GM18907 (cell line): ENCODE data around the gene MAML2.

ENCODE experiments used
- ATAC-seq: cut with Tn5 transposase; IDR thresholded peaks from one replicate; pipeline ENCODE4 v1.9.1; 2021; ENCODE audit warnings: mild to moderate bottlenecking, moderate library complexity; ENCODE audit not compliant: unreplicated experiment

The MAML2 gene

GRCh38 chr11:96215826-96216225 lies 127.2 kb downstream of the MAML2 start:
- ATAC-seq: no peak

GRCh38 chr11:96215110-96215782 lies 127.7 kb downstream of the MAML2 start:
- peak; percentile 83 for ATAC-seq

DNA sequence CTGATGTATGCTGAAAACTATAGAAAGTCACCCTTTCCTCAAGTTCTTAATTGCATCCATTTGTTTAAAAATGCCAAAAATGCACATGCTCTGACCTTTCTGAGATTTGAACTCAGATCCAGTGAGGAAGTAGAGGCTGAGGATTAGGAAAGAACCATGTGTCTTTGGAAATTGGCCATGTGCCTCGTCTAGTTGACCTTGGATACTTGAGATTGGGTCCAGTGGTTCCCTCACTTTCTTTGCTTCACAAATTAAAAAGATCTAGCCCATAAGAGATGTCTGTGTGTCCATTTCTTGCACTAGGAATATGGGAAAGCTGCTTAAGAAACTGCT lies 128.3 kb downstream of the MAML2 start:
- no peak for ATAC-seq

DNA sequence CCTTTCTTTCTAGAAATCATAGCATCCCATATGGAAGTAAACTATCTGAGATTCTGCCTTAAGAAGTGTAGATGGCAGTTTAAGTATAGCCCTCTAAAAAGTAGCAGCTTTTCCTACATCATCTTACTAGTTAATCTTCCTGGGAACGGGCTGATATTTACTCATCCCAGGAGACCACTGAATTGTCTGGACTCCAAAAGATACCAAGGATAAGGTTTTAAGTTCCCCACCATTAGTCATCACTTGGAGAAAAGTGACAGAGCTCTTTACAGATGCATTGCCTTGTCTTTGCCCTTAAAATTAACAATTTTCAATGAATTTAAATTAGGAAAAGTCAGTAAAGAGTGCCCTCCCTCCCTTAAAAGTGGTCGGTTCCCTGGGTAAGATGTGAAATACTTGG lies 129.5 kb downstream of the MAML2 start:
- ATAC-seq: no peak

- ATAC-seq: no peak
Observed at GRCh38 chr11:96211436-96211835, 131.6 kb downstream of the MAML2 start.

GRCh38 chr11:96207459-96208449 lies 135.2 kb downstream of the MAML2 start:
- peak; percentile 64 for ATAC-seq

DNA sequence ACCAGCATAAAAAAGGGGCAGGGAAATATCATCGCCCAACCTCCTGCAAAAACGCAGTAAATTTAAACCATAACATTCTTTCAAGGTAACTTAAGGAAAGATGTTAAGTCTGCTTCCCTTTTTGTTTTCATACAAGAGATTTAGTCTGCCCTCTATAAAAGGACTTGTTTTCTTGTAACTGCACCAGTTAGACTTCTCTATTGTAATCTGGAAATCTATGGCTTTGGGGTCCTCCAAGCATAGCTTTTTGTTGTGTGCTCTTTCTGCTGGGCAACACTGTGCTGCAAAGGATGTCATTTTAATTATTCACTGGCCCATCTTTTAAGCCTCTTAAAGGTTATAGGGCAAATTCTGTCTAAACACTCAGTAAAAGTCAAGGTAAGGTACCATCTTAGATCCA lies 136.0 kb downstream of the MAML2 start:
- ATAC-seq: no peak

DNA sequence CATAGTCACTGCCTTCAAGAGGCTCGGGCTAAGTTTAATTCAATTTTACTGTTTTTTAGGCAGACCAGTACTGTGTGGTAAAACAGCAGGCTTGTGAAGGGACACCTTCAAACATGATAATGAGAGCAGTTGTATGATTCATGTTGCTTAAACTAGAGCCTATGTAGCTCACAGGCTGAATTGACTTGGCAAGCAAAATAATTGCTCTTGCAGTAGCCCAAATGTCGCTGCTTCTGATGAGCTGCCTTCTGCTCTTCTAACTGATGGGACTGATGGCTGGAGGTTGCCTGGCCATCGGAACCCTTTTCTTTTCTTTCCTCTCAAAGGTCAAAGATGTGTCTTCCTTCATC lies 137.6 kb downstream of the MAML2 start:
- ATAC-seq: no peak

- no peak for ATAC-seq
Observed at GRCh38 chr11:96204721-96205459, 138.1 kb downstream of the MAML2 start.

GRCh38 chr11:96204366-96204659 lies 138.7 kb downstream of the MAML2 start:
- ATAC-seq: no peak

- ATAC-seq: no peak
Observed at GRCh38 chr11:96203567-96204365, 139.2 kb downstream of the MAML2 start.

- ATAC-seq: no peak
Observed at GRCh38 chr11:96200243-96200642, 142.8 kb downstream of the MAML2 start.

DNA sequence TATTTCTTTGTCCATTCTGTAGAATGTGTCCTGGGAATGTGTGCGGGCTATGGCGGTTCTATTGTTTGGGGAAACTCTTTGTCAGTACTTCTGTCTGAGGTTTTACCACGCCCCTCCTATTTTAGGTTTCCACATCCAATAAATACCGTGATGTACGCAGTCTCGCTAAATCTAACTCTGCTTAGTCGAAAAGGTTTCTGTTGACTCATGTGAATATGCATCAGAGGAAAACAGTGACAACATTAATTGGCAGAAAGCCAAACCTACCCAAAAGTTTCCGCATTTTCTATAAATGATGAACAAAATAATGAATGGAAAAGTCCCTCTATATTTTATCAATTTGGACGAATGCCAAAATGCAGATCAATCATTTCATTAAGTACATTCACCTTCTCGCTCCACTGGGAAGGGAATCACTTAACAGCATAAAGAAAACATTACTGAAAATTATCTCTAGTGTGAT lies 143.4 kb downstream of the MAML2 start:
- ATAC-seq: no peak

DNA sequence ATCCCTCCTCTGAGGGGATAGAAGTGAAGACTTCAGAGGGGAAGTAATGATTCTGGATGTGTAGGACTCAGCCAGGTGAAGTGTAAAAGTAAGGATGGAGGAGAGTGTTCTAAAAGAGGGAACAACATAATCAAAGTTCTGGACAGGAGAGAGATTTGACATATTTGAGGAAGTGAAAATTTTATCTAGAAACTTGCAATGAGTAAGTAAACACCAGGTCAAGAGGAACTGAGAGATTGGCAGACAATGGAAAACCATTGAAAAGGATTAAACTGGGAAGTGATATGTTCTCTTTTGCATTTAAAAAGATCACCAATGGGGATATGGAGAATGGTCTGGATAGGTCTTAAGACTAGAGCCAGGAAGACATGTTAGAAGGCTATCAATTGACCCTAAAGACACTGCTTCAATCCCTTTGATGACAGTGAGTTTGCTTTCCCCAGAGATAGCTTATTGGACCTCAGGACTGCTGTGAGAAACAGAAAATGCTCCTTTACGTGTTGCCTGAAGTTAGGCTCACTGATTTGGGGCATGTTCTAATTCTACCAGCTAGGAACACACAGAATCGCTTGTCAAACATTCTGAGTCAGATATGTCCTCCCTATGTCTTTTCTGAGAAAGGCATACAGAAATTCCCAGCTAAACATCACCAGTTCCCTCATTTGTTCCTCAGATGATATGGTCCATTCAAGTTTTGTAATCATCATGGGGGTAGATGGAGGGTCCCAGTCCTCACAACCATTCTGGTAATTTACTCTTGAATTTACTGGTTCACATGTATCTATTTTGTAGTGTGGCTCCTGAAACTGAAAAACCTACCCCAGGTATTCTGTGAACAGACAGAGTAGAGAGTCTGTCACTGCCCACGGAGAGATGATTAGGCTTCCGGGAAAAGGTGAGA lies 144.9 kb downstream of the MAML2 start:
- peak; percentile 75 for ATAC-seq

DNA sequence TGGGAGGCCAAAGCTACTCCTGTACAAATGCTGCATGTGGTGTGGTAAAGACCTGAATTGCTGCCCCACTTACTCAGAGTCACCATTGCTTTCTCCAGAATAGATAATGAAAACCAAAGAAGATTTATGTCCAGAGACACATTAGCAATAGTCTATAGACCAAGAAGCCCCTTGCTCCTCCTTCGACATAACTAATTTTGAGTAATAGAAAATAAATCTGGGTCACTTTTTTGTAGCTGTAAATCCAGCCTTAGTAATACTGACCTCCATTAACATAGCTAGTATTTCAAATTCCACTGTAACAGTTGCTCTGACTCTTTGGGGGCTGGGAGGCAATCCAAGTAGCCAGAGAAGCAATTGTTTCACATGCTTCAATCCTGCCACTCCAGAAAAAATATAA lies 145.9 kb downstream of the MAML2 start:
- no peak for ATAC-seq

GRCh38 chr11:96196181-96196662 lies 146.8 kb downstream of the MAML2 start:
- ATAC-seq: no peak

DNA sequence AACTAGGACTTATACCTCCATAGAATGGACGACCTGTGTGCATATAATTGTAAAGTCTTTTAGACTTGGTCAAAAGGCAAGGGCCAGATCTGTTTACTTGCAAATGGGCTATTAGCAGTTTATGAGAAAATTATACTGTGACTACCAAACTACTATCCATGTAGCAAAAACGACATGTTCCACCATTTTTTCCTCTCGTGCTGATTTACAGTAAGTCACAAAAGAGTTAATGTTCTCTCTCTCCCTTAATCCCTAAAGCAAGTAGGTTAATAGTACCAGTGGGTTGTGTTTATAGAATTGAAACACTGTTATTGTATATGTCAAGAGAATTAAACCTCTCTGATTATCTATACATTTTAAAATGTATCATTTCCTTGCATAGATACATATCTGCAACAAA lies 147.3 kb downstream of the MAML2 start:
- no peak for ATAC-seq

GRCh38 chr11:96194581-96195374 lies 148.2 kb downstream of the MAML2 start:
- ATAC-seq: no peak
